DOHH2 (cell line): ENCODE measurements around the gene UQCRFS1.

Source experiments
- H3F3A ChIP-seq: fragments of 200-600 bp; sonication (generic), shearing (Covaris generic); 2 replicates; pipeline ENCODE4 v1.6.0; 2016; ENCODE audit warnings: antibody characterized with exemption, mild to moderate bottlenecking; ENCODE audit not compliant: control insufficient read depth, insufficient read depth
- H3K27ac ChIP-seq: fragments of 200-600 bp; sonication (generic); 2 replicates; pipeline ENCODE4 v1.5.1; 2014; ENCODE audit warnings: low read depth, mild to moderate bottlenecking, low read length, moderate library complexity
- H3K27me3 ChIP-seq: fragments of 200-600 bp; sonication (generic); 2 replicates; pipeline ENCODE4 v1.6.1; 2014; ENCODE audit warnings: mild to moderate bottlenecking, low read length, mixed read lengths; ENCODE audit not compliant: control insufficient read depth
- H3K36me3 ChIP-seq: fragments of 200-600 bp; sonication (generic); 2 replicates; pipeline ENCODE4 v1.6.1; 2014; ENCODE audit warnings: mild to moderate bottlenecking, low read length, moderate library complexity, mixed read lengths; ENCODE audit not compliant: control insufficient read depth
- H3K4me1 ChIP-seq: fragments of 200-600 bp; sonication (generic); 2 replicates; pipeline ENCODE4 v1.6.1; 2014; ENCODE audit warnings: mild to moderate bottlenecking, low read length, mixed read lengths; ENCODE audit not compliant: control insufficient read depth
- H3K4me2 ChIP-seq: fragments of 200-600 bp; sonication (generic); 2 replicates; pipeline ENCODE4 v1.6.0; 2014; ENCODE audit warnings: mild to moderate bottlenecking, low read length, moderate library complexity
- H3K4me3 ChIP-seq: fragments of 200-600 bp; sonication (generic); 2 replicates; pipeline ENCODE4 v1.5.1; 2014; ENCODE audit warnings: mild to moderate bottlenecking, low read length, mixed read lengths
- H3K79me2 ChIP-seq: fragments of 200-600 bp; sonication (generic); 2 replicates; pipeline ENCODE4 v1.6.1; 2014; ENCODE audit warnings: mild to moderate bottlenecking, low read length, mixed read lengths; ENCODE audit not compliant: control insufficient read depth
- H3K9me2 ChIP-seq: fragments of 200-600 bp; sonication (generic); replicated peaks from 2 replicates; pipeline ENCODE4 v1.6.1; 2014; ENCODE audit warnings: mild to moderate bottlenecking, low read length, mixed read lengths; ENCODE audit not compliant: control insufficient read depth
- H3K9me3 ChIP-seq: fragments of 200-600 bp; sonication (generic); 2 replicates; pipeline ENCODE4 v1.6.1; 2014; ENCODE audit warnings: antibody characterized with exemption, low read length, mixed read lengths; ENCODE audit not compliant: control insufficient read depth, insufficient read depth
- H4K20me1 ChIP-seq: fragments of 200-600 bp; sonication (generic); 2 replicates; pipeline ENCODE4 v1.6.0; 2014; ENCODE audit warnings: low read depth, mild to moderate bottlenecking, antibody characterized with exemption, low read length, moderate library complexity; ENCODE audit not compliant: control insufficient read depth, insufficient read depth
- EZH2phosphoT487 ChIP-seq: fragments of 200-600 bp; sonication (generic); IDR thresholded peaks from 2 replicates; pipeline ENCODE4 v1.6.1; 2017; ENCODE audit warnings: borderline replicate concordance, mild to moderate bottlenecking, antibody characterized with exemption, low read length, moderate library complexity, mixed read lengths
- TF ChIP-seq, protein P1 (sequence below): fragments of 200-600 bp; sonication (generic); IDR thresholded peaks from one replicate; pipeline ENCODE4 v1.5.1; 2014; ENCODE audit warnings: antibody characterized with exemption, mild to moderate bottlenecking, low read depth, low read length; ENCODE audit not compliant: poor library complexity, severe bottlenecking

The UQCRFS1 gene

DNA sequence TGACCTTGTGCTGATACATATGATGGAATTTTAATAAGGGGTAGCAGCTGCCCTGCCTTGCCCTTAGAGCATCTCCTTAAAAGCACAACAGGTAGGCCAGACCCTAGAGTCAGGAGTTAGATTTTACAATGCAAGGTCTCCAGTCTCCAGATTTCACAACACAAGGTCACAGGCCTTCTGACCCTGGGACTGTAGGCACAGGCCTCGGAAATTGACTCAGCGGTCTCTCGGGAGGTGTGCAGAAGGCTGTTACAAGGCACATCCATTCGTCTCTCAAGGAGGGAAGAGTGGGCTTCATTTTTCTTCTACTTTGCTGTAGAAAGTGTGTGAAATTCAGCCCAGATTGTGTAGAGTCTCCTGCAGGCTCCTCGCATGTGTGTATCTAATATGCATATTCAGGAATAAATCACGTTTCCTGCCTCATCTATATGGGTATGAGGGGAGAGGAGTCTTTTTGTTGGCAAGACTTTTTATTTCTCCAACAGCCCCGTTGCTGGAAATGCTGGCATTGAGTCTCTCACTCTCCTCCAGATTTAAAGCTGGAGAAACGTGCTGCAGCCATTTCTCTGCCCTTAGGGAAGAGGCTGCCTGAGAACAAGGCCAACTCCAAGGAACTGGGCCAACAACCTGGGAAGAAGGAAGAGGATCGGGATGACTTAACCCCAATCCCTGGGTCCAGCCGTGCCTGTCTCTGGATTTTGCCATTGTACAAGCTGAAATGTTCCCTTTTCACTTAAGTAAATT is 24.5 kb downstream of the UQCRFS1 start:
- Histone ChIP-seq H3K4me1 (no peaks in the 10 kb centered on the region), H3K79me2 (no peaks in the 10 kb centered on the region), H3K9me2 (no peaks in the 10 kb centered on the region), H4K20me1 (no peaks in the 10 kb centered on the region), H3K4me2 (no peak overlapping the region), H3F3A (no peaks in the 10 kb centered on the region), H3K27me3 (no peaks in the 10 kb centered on the region), H3K27ac (no peak overlapping the region), H3K4me3 (no peak overlapping the region), H3K36me3 (no peaks in the 10 kb centered on the region), H3K9me3 (no peaks in the 10 kb centered on the region)
- no peak for TF ChIP-seq EZH2phosphoT487
- TF ChIP-seq, protein P1, sequence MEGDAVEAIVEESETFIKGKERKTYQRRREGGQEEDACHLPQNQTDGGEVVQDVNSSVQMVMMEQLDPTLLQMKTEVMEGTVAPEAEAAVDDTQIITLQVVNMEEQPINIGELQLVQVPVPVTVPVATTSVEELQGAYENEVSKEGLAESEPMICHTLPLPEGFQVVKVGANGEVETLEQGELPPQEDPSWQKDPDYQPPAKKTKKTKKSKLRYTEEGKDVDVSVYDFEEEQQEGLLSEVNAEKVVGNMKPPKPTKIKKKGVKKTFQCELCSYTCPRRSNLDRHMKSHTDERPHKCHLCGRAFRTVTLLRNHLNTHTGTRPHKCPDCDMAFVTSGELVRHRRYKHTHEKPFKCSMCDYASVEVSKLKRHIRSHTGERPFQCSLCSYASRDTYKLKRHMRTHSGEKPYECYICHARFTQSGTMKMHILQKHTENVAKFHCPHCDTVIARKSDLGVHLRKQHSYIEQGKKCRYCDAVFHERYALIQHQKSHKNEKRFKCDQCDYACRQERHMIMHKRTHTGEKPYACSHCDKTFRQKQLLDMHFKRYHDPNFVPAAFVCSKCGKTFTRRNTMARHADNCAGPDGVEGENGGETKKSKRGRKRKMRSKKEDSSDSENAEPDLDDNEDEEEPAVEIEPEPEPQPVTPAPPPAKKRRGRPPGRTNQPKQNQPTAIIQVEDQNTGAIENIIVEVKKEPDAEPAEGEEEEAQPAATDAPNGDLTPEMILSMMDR: no peak

DNA sequence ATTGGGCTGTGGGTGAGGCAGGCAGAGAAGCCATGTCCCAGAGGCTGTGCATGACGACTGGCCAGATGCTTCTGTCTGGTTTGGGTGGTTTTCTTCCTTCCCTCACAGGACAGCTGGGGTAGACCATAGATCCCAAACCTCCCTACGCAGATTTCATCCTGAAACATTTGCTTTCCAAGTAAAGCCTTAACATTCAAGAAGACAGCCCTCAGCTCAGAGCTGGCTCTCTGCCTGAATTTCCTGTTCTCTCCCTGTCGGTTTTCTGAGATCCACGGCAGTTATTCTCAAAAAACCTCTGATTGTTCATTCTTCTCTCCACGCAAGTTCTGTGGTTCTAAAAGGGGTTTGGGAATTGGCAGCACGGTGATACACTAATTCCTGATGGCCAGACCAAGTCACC is 25.3 kb downstream of the UQCRFS1 start:
- no peaks in the 10 kb centered on the region for H3K4me1 ChIP-seq
- H4K20me1 ChIP-seq: no peaks in the 10 kb centered on the region
- H3K36me3 ChIP-seq: no peaks in the 10 kb centered on the region
- no peak overlapping the region for H3K27ac ChIP-seq
- no peaks in the 10 kb centered on the region for H3K9me3 ChIP-seq
- H3K27me3 ChIP-seq: no peaks in the 10 kb centered on the region
- no peak overlapping the region for H3K4me3 ChIP-seq
- H3K9me2 ChIP-seq: no peaks in the 10 kb centered on the region
- H3F3A ChIP-seq: no peaks in the 10 kb centered on the region
- H3K79me2 ChIP-seq: no peaks in the 10 kb centered on the region
- no peak overlapping the region for H3K4me2 ChIP-seq
- no peak for TF ChIP-seq EZH2phosphoT487
- TF ChIP-seq, protein P1: no peak

DNA sequence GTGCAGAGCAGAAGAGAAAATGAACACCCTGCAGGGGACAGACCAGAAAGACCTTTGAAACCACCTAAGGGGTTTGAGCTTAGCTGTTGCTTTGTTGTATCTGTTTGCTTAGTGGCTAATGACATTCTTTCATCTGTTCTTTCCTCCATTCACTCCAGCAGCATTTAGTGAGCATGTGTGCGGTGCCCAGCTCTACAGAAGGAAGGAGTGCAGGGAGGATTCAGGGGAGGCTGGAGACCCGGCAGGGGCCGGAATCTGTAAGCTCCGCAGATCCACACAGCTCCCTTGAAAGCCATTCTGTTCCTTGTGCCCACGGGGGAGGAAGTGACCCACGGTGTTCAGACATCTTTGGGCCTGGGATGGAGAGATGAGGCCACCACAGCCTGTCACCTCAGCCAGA is 27.5 kb downstream of the UQCRFS1 start:
- Histone ChIP-seq H3K4me2 (no peak overlapping the region), H3K4me1 (no peaks in the 10 kb centered on the region), H3K27me3 (no peaks in the 10 kb centered on the region), H3K27ac (no peak overlapping the region), H3K36me3 (no peaks in the 10 kb centered on the region), H3K4me3 (no peak overlapping the region), H3K9me2 (no peaks in the 10 kb centered on the region), H4K20me1 (no peaks in the 10 kb centered on the region), H3F3A (no peaks in the 10 kb centered on the region), H3K9me3 (no peaks in the 10 kb centered on the region), H3K79me2 (no peaks in the 10 kb centered on the region)
- TF ChIP-seq EZH2phosphoT487: no peak
- TF ChIP-seq, protein P1: no peak
